DND-41 (cell line): ENCODE measurements around the gene COL8A1.
"Not testable (repeated sequence)": the region's sequence is repeated elsewhere in the genome, so short reads cannot be mapped to it uniquely, and the experiment has no call there.

Experiments
- ATAC-seq: fragments of 200-7000 bp; cut with Tn5 transposase; 3 replicates; pipeline ENCODE4 v1.9.1; 2021; ENCODE audit warnings: low read depth; ENCODE audit not compliant: insufficient read depth
- DNase-seq: peaks from one replicate; pipeline ENCODE4 v3.0.0-alpha.2; 2020
- H2AFZ ChIP-seq: 2 replicates; pipeline ENCODE4 v1.6.0; 2012; ENCODE audit warnings: low read depth, low read length
- H3K27ac ChIP-seq: 2 replicates; pipeline ENCODE4 v1.5.1; 2012; ENCODE audit warnings: low read length, inconsistent platforms
- H3K27me3 ChIP-seq: fragments of 200-600 bp; sonication (generic); 2 replicates; pipeline ENCODE4 v1.6.0; 2012; ENCODE audit warnings: low read length, mild to moderate bottlenecking, inconsistent platforms; ENCODE audit not compliant: insufficient read depth, poor library complexity
- H3K36me3 ChIP-seq: 2 replicates; pipeline ENCODE4 v1.5.1; 2012; ENCODE audit warnings: low read length, inconsistent platforms; ENCODE audit not compliant: insufficient read depth
- H3K4me1 ChIP-seq: 2 replicates; pipeline ENCODE4 v1.5.1; 2012; ENCODE audit warnings: mild to moderate bottlenecking, low read length; ENCODE audit not compliant: insufficient read depth
- H3K4me2 ChIP-seq: 2 replicates; pipeline ENCODE4 v1.6.0; 2012; ENCODE audit warnings: mild to moderate bottlenecking, moderate library complexity, low read length, inconsistent platforms; ENCODE audit not compliant: insufficient read depth
- H3K4me3 ChIP-seq, 2 experiments: fragments of 200-600 bp in 1 of 2; shearing (Covaris generic) in 1 of 2; 2 replicates each; pipeline ENCODE4 v1.5.1; 2012 to 2016; ENCODE audit warnings: inconsistent platforms in 2 of 2, low read length in 2 of 2, mild to moderate bottlenecking in 2 of 2, low read depth in 1 of 2, moderate library complexity in 1 of 2
- H3K79me2 ChIP-seq: 2 replicates; pipeline ENCODE4 v1.6.0; 2012; ENCODE audit warnings: low read length, inconsistent platforms; ENCODE audit not compliant: insufficient read depth
- H3K9ac ChIP-seq: 2 replicates; pipeline ENCODE4 v1.6.0; 2012; ENCODE audit warnings: low read depth, mild to moderate bottlenecking, inconsistent platforms, low read length, moderate library complexity
- H3K9me3 ChIP-seq: 2 replicates; pipeline ENCODE4 v1.5.1; 2012; ENCODE audit warnings: low read length, moderate library complexity, mild to moderate bottlenecking, inconsistent platforms; ENCODE audit not compliant: insufficient read depth, severe bottlenecking
- H4K20me1 ChIP-seq: 2 replicates; pipeline ENCODE4 v1.6.0; 2012; ENCODE audit warnings: low read length; ENCODE audit not compliant: insufficient read depth
- EZH2 ChIP-seq: IDR thresholded peaks from 3 replicates; pipeline ENCODE4 v1.6.1; 2012; ENCODE audit warnings: borderline replicate concordance, low read depth, mild to moderate bottlenecking, moderate library complexity, low read length, inconsistent platforms; ENCODE audit not compliant: severe bottlenecking
- TF ChIP-seq, protein P1 (sequence below): IDR thresholded peaks from 2 replicates; pipeline ENCODE4 v1.5.1; 2012; ENCODE audit warnings: borderline replicate concordance, low read length, moderate library complexity, mild to moderate bottlenecking; ENCODE audit not compliant: poor library complexity, severe bottlenecking; ENCODE audit errors: extremely low read depth

COL8A1 gene

DNA sequence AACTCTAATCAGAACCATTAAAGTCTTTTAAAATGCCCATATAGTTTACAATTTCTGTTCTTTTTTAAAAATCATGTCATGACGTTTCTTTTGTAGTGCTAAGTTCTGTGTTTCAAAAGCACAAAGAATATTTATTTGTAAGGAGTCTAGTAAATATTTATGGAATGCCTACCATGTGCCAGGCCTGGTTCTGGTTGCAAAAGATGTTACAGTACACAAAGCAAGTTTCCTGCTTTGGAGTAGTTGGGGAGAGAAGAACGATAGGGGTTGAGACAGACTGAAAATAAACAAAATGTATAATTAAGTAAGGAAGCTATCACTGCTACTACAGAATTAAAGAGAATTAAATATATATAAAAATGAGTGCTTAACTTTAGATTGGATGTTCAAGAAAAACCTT, 92.5 kb downstream of the COL8A1 start:
- Histone ChIP-seq H3K36me3 (no peaks in the 10 kb centered on the region), H2AFZ (no peak overlapping the region), H3K4me3 (no peak overlapping the region), H4K20me1 (no peaks in the 10 kb centered on the region), H3K4me1 (no peaks in the 10 kb centered on the region), H3K4me2 (no peak overlapping the region), H3K27ac (no peak overlapping the region), H3K79me2 (no peaks in the 10 kb centered on the region), H3K27me3 (no peaks in the 10 kb centered on the region), H3K9me3 (no peaks in the 10 kb centered on the region), H3K9ac (no peak overlapping the region)
- ATAC-seq (no peak), DNase-seq (no peak)
- TF ChIP-seq EZH2 = no peak
- TF ChIP-seq, protein P1, sequence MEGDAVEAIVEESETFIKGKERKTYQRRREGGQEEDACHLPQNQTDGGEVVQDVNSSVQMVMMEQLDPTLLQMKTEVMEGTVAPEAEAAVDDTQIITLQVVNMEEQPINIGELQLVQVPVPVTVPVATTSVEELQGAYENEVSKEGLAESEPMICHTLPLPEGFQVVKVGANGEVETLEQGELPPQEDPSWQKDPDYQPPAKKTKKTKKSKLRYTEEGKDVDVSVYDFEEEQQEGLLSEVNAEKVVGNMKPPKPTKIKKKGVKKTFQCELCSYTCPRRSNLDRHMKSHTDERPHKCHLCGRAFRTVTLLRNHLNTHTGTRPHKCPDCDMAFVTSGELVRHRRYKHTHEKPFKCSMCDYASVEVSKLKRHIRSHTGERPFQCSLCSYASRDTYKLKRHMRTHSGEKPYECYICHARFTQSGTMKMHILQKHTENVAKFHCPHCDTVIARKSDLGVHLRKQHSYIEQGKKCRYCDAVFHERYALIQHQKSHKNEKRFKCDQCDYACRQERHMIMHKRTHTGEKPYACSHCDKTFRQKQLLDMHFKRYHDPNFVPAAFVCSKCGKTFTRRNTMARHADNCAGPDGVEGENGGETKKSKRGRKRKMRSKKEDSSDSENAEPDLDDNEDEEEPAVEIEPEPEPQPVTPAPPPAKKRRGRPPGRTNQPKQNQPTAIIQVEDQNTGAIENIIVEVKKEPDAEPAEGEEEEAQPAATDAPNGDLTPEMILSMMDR = no peak

DNA sequence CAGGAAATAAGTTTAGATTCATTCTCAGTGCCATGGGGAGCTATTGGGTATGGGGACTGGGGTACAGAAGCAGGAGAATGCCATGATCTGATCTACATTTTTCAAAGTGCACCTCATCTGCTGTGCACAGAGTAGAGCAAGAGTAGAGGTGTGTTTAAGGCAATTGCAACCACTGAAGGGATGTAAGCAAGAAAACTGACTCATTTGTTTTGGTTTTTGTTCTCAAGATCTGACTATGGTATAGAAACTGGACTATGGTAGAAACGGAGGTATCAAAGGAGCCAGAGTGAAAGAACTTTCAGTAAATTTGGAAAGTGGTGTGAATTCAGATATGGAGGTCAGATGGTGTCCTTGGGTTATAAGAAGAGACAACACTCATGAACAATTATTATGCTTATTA, 93.1 kb downstream of the COL8A1 start:
- Histone ChIP-seq H3K27ac (no peak overlapping the region), H2AFZ (no peak overlapping the region), H4K20me1 (no peaks in the 10 kb centered on the region), H3K4me3 (no peak overlapping the region), H3K36me3 (no peaks in the 10 kb centered on the region), H3K9me3 (no peaks in the 10 kb centered on the region), H3K79me2 (no peaks in the 10 kb centered on the region), H3K27me3 (no peaks in the 10 kb centered on the region), H3K9ac (no peak overlapping the region), H3K4me1 (no peaks in the 10 kb centered on the region), H3K4me2 (no peak overlapping the region)
- no peak for DNase-seq
- no peak for ATAC-seq
- TF ChIP-seq, protein P1 = no peak
- no peak for TF ChIP-seq EZH2

DNA sequence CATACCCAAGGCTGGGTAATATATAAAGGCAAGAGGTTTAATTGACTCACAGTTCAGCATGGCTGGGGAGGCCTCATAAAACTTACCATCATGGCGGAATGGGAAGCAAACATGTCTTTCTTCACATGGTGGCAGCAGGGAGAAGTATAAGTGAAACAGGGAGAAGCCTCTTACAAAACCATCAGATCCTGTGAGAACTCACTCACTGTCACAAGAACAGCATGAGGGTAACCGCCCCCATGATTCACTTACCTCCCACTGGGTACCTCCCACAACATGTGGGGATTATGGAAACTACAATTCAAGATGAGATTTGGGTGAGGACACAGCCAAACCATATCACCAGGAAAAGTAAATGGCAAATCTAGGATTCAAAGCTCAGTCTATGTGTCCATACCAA, 102.0 kb downstream of the COL8A1 start:
- not testable (repeated sequence) for DNase-seq, H3K4me1 ChIP-seq, H2AFZ ChIP-seq, H3K27me3 ChIP-seq, ATAC-seq, H3K36me3 ChIP-seq, H3K9ac ChIP-seq, H3K4me2 ChIP-seq, H3K27ac ChIP-seq, H4K20me1 ChIP-seq, H3K9me3 ChIP-seq, H3K4me3 ChIP-seq, H3K79me2 ChIP-seq

DNA sequence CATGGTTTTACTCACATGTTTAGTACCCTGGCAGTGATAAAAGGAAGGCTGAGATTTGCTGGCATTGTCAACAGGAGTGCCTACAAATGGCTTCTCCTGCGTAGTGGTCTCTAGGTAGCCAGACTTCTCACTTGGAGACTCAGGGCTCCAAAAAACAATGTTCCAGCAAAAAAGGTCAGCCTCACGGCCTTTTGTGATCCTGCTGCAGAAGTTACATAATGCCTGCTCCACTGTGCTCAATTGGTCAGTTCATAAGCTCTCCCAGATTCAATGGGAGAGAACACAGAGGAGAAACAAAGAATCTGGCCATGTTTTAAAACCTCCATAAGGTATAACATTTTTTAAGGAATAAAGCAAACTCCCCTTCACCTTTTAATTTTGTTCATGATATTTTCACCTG, 103.2 kb downstream of the COL8A1 start:
- Histone ChIP-seq H3K4me1 (no peaks in the 10 kb centered on the region), H3K27ac (no peak overlapping the region), H3K27me3 (peaks cover 4% of the 10 kb centered on the region), H4K20me1 (no peaks in the 10 kb centered on the region), H3K4me2 (no peak overlapping the region), H3K9ac (no peak overlapping the region), H3K79me2 (no peaks in the 10 kb centered on the region), H2AFZ (no peak overlapping the region), H3K4me3 (no peak overlapping the region), H3K36me3 (no peaks in the 10 kb centered on the region), H3K9me3 (no peaks in the 10 kb centered on the region)
- no peak for TF ChIP-seq EZH2
- TF ChIP-seq, protein P1 = no peak
- ATAC-seq (no peak), DNase-seq (no peak)
